Measurements from ENCODE around the gene VAT1L. TPM values are rescaled to one million over a fixed set of nuclear protein-coding genes. Genes with fewer than 3 reads are reported as not detected.

The VAT1L gene
- total and polyA plus RNA-seq, 10 of the 15 experiments (the other 5 are each of a cell fraction or from before 2014, with no cell fraction given), result 0.06 to 0.18 (median 0.10) TPM; not detected in 5

- no peak for TF ChIP-seq IKZF2 (IDR thresholded peaks at IDR 0.05)
- TF ChIP-seq ZNF622 (IDR thresholded peaks at IDR 0.05), result no peak
- no peak for TF ChIP-seq FOS (IDR thresholded peaks at IDR 0.05; ENCODE audit: borderline replicate concordance, extremely low read depth, insufficient read length)
Measured at GRCh38 chr16:77850636-77851333, 62.4 kb downstream of the VAT1L start (continued).

- H3K4me1 ChIP-seq (ENCODE audit: control insufficient read depth, insufficient read depth, low read length), result no peaks in the 10 kb centered on the region
- no peaks in the 10 kb centered on the region for H3K9me3 ChIP-seq (replicated peaks; ENCODE audit: control insufficient read depth, insufficient read depth, low read length)
- no peak overlapping the region for H3K4me2 ChIP-seq (ENCODE audit: control insufficient read depth, insufficient read depth)
- 34% methylated on average over 5 of the region's 5 CpGs for WGBS (ENCODE audit: insufficient coverage, insufficient replicate concordance, low lambda C conversion rate, missing lambda C conversion rate)
- POLR2A ChIA-PET, result no interaction called here
- H3K36me3 ChIP-seq (ENCODE audit: control insufficient read depth in 2 of 2, insufficient read depth in 2 of 2, low read length in 1 of 2), result no peaks in the 10 kb centered on the region
- DNase-seq (ENCODE audit: low read depth, low spot score) (no peak), FAIRE-seq (no peak), ATAC-seq (no peak)
- no peaks in the 10 kb centered on the region for H3K79me2 ChIP-seq (ENCODE audit: control insufficient read depth, insufficient read depth, low read length)
- in situ Hi-C loops (cut with MboI), result no loop called here
- TF ChIP-seq RAD21 (IDR thresholded peaks at IDR 0.05; ENCODE audit: insufficient read depth, low read depth, low read length), result no peak
- peak; percentile 65; the same call in 1 of the 2 replicates for TF ChIP-seq SPI1 (IDR thresholded peaks at IDR 0.05; ENCODE audit: borderline replicate concordance, insufficient read depth, low read depth, low read length)
- no TSS peak for BruUV-seq (replicated peaks)
- SMC1A ChIA-PET (ENCODE audit: uncharacterized antibody, unreplicated experiment), result no interaction called here
- H3K27ac ChIP-seq (ENCODE audit: control insufficient read depth, insufficient read depth), result no peak overlapping the region
- H3K9ac ChIP-seq (ENCODE audit: control insufficient read depth, insufficient read depth, low read length), result no peak overlapping the region
- no peak overlapping the region for H2AFZ ChIP-seq (ENCODE audit: control insufficient read depth, low read depth, low read length)
- CTCF ChIA-PET, result no interaction called here
- RAD21 ChIA-PET (ENCODE audit: unreplicated experiment), result no interaction called here
- peaks cover 2 to 3% of the 10 kb centered on the region in 2 experiments for H3K27me3 ChIP-seq (replicated peaks in 1 of 2; ENCODE audit: control insufficient read depth in 2 of 2, insufficient read depth in 2 of 2, low read length in 1 of 2)
- intact Hi-C loops (cut with micrococcal nuclease; ENCODE audit: unreplicated experiment), result no loop called here
- no peaks in the 10 kb centered on the region for H4K20me1 ChIP-seq (ENCODE audit: control insufficient read depth, insufficient read depth)
- no peak overlapping the region for H3K4me3 ChIP-seq
Measured at GRCh38 chr16:77853161-77853560, 64.8 kb downstream of the VAT1L start.
